C4-2B (cell line): ENCODE measurements around the gene LCT.

Source experiments
- ZFX ChIP-seq: fragments of 450-650 bp; IDR thresholded peaks from 2 replicates; pipeline ENCODE4 v1.6.1; 2017
- TF ChIP-seq, protein P1 (sequence below): fragments of 450-650 bp; conservative IDR thresholded peaks from 2 replicates; pipeline ENCODE4 v1.5.1; 2017; ENCODE audit warnings: mild to moderate bottlenecking

DNA sequence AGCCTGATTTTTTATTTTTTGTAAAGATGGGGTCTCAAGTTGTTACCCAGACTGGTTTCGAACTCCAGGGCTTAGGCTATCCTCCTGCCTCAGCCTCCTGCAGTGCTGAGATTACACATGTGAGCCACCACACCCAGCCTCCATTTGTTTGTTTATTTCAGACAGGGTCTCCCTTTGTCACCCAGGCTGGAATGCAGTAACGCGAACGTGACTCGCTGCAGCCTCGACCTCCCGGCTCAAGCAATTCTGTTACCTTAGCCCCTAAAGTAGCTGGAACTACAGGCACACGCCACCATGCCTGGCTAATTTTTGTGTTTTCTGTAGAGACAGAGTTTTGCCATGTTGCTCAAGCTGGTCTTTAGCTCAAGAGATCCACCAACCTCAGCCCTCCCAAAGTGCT is 68.1 kb downstream of the LCT start:
- TF ChIP-seq, protein P1, sequence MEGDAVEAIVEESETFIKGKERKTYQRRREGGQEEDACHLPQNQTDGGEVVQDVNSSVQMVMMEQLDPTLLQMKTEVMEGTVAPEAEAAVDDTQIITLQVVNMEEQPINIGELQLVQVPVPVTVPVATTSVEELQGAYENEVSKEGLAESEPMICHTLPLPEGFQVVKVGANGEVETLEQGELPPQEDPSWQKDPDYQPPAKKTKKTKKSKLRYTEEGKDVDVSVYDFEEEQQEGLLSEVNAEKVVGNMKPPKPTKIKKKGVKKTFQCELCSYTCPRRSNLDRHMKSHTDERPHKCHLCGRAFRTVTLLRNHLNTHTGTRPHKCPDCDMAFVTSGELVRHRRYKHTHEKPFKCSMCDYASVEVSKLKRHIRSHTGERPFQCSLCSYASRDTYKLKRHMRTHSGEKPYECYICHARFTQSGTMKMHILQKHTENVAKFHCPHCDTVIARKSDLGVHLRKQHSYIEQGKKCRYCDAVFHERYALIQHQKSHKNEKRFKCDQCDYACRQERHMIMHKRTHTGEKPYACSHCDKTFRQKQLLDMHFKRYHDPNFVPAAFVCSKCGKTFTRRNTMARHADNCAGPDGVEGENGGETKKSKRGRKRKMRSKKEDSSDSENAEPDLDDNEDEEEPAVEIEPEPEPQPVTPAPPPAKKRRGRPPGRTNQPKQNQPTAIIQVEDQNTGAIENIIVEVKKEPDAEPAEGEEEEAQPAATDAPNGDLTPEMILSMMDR: no peak
- no peak for TF ChIP-seq ZFX
